Neural cell (in vitro differentiated cells): ENCODE results near the gene ZNF132. TPM values are rescaled to one million over a fixed set of nuclear protein-coding genes. Genes with fewer than 3 reads are reported as not detected.

Source experiments
- H2AFZ ChIP-seq: fragments of 200-600, 300-800 bp; sonication (generic), shearing (Covaris generic); 2 replicates; pipeline ENCODE4 v1.6.0; 2014; ENCODE audit warnings: low read depth, mild to moderate bottlenecking, antibody characterized with exemption, low read length, moderate library complexity
- H3F3A ChIP-seq: fragments of 200-600 bp; shearing (Covaris generic); 2 replicates; pipeline ENCODE4 v1.6.1; 2016; ENCODE audit warnings: mild to moderate bottlenecking, moderate library complexity, mixed read lengths, antibody characterized with exemption, low read length; ENCODE audit not compliant: insufficient read depth, poor library complexity, severe bottlenecking
- H3K27ac ChIP-seq: fragments of 200-600, 300-800 bp; sonication (generic), shearing (Covaris generic); 2 replicates; pipeline ENCODE4 v1.5.1; 2014; ENCODE audit warnings: mild to moderate bottlenecking, low read length, moderate library complexity
- H3K27me3 ChIP-seq: fragments of 300-800, 200-600 bp; sonication (generic), shearing (Covaris generic); 2 replicates; pipeline ENCODE4 v1.6.0; 2014; ENCODE audit warnings: mild to moderate bottlenecking, low read depth, low read length, moderate library complexity; ENCODE audit not compliant: insufficient read depth
- H3K36me3 ChIP-seq: fragments of 300-800, 200-600 bp; sonication (generic), shearing (Covaris generic); 2 replicates; pipeline ENCODE4 v1.5.1; 2014; ENCODE audit warnings: mild to moderate bottlenecking, antibody characterized with exemption, low read length, moderate library complexity; ENCODE audit not compliant: insufficient read depth
- H3K4me2 ChIP-seq: fragments of 300-800, 200-600 bp; sonication (generic), shearing (Covaris generic); 2 replicates; pipeline ENCODE4 v1.6.0; 2014; ENCODE audit warnings: mild to moderate bottlenecking, low read length
- H3K4me3 ChIP-seq: fragments of 300-800, 200-600 bp; sonication (generic), shearing (Covaris generic); 2 replicates; pipeline ENCODE4 v1.5.1; 2014; ENCODE audit warnings: mild to moderate bottlenecking, low read length, moderate library complexity
- H3K79me2 ChIP-seq: fragments of 200-600 bp; shearing (Covaris generic); replicated peaks from 2 replicates; pipeline ENCODE4 v1.6.0; 2014; ENCODE audit warnings: mild to moderate bottlenecking, low read length, moderate library complexity; ENCODE audit not compliant: insufficient read depth
- H3K9ac ChIP-seq: fragments of 300-800, 200-600 bp; sonication (generic), shearing (Covaris generic); 2 replicates; pipeline ENCODE4 v1.6.1; 2016; ENCODE audit warnings: mild to moderate bottlenecking, low read length, mixed read lengths
- H3K9me2 ChIP-seq: fragments of 200-600 bp; shearing (Covaris generic); 2 replicates; pipeline ENCODE4 v1.6.1; 2016; ENCODE audit warnings: mild to moderate bottlenecking, low read length, mixed read lengths; ENCODE audit not compliant: insufficient read depth
- H3K9me3 ChIP-seq: fragments of 200-600, 300-800 bp; sonication (generic), shearing (Covaris generic); 2 replicates; pipeline ENCODE4 v1.6.1; 2016; ENCODE audit warnings: mild to moderate bottlenecking, mixed run types, low read length, moderate library complexity, mixed read lengths
- H4K20me1 ChIP-seq: fragments of 200-600 bp; shearing (Covaris generic); 2 replicates; pipeline ENCODE4 v1.6.1; 2016; ENCODE audit warnings: mild to moderate bottlenecking, mixed run types; ENCODE audit not compliant: insufficient read depth
- CTCF ChIP-seq: fragments of 450-650 bp; IDR thresholded peaks from 2 replicates; pipeline ENCODE4 v1.5.1; 2014; ENCODE audit warnings: antibody characterized with exemption, mild to moderate bottlenecking, moderate library complexity; ENCODE audit not compliant: poor library complexity, severe bottlenecking
- EP300 ChIP-seq: fragments of 450-650 bp; conservative IDR thresholded peaks from 2 replicates; pipeline ENCODE4 v1.6.1; 2014; ENCODE audit warnings: antibody characterized with exemption, mild to moderate bottlenecking, moderate library complexity; ENCODE audit not compliant: poor library complexity, severe bottlenecking
- EZH2 ChIP-seq: fragments of 200-600, 300-800 bp; shearing (Covaris generic), sonication (generic); IDR thresholded peaks from 2 replicates; pipeline ENCODE4 v1.6.1; 2014; ENCODE audit warnings: antibody characterized with exemption, low read length, borderline replicate concordance, mild to moderate bottlenecking; ENCODE audit not compliant: insufficient read depth, poor library complexity, severe bottlenecking
- MXI1 ChIP-seq: fragments of 450-650 bp; conservative IDR thresholded peaks from 2 replicates; pipeline ENCODE4 v1.6.1; 2014; ENCODE audit warnings: antibody characterized with exemption, mild to moderate bottlenecking; ENCODE audit not compliant: poor library complexity, severe bottlenecking
- POLR2AphosphoS5 ChIP-seq: IDR thresholded peaks from 2 replicates; pipeline ENCODE4 v1.6.1; 2012
- RAD21 ChIP-seq: fragments of 450-650 bp; conservative IDR thresholded peaks from 2 replicates; pipeline ENCODE4 v1.6.1; 2014; ENCODE audit warnings: antibody characterized with exemption, mild to moderate bottlenecking, moderate library complexity
- REST ChIP-seq: IDR thresholded peaks from 2 replicates; pipeline ENCODE4 v1.6.1; 2012; ENCODE audit warnings: borderline replicate concordance
- SMC3 ChIP-seq: fragments of 450-650 bp; conservative IDR thresholded peaks from 2 replicates; pipeline ENCODE4 v1.6.1; 2014; ENCODE audit warnings: antibody characterized with exemption, mild to moderate bottlenecking, moderate library complexity; ENCODE audit not compliant: poor library complexity
- TAF1 ChIP-seq: IDR thresholded peaks from 2 replicates; pipeline ENCODE4 v1.6.1; 2012; ENCODE audit warnings: low read depth
- polyA plus RNA-seq: library from polyadenylated mRNA; depleted of rRNA; stranded (reverse); fragments of >200 nt; gene quantifications from 2 replicates; pipeline ENCODE4 v1.2.3, GENCODE V29; 2014

Gene ZNF132
- polyA plus RNA-seq, 1 donor from 2014 or later, result 0.77 TPM

GRCh38 chr19:58387338-58388174, 52.4 kb downstream of the ZNF132 start:
- peak overlapping the region; percentile 92 for H3K9ac ChIP-seq
- no peaks in the 10 kb centered on the region for H3K36me3 ChIP-seq
- peak overlapping the region; percentile 77 for H3K4me3 ChIP-seq
- H4K20me1 ChIP-seq, result no peaks in the 10 kb centered on the region
- peak overlapping the region; percentile 95 for H3K27ac ChIP-seq
- peaks cover 20% of the 10 kb centered on the region for H3K79me2 ChIP-seq
- peaks cover 4% of the 10 kb centered on the region for H3F3A ChIP-seq
- peak overlapping the region; percentile 89 for H3K4me2 ChIP-seq
- no peak for TF ChIP-seq TAF1
- TF ChIP-seq CTCF, result peak; percentile 29
- no peak for TF ChIP-seq EZH2
- no peaks in the 10 kb centered on the region for H3K9me3 ChIP-seq
- no peaks in the 10 kb centered on the region for H3K9me2 ChIP-seq
- H3K27me3 ChIP-seq, result no peaks in the 10 kb centered on the region
- no peak overlapping the region for H2AFZ ChIP-seq

- H2AFZ ChIP-seq, result peak within 1 kb of the TSS; percentile 78
- TF ChIP-seq MXI1 (peak; percentile 98), POLR2AphosphoS5 (peak; percentile 96), EP300 (peak; percentile 20), TAF1 (peak; percentile 99), REST (peak; percentile 98), CTCF (no peak), RAD21 (peak; percentile 27), SMC3 (no peak), EZH2 (no peak)
- no peaks in the 10 kb centered on the region for H3K9me3 ChIP-seq
- H4K20me1 ChIP-seq, result no peaks in the 10 kb centered on the region
- H3F3A ChIP-seq, result peaks cover 4% of the 10 kb centered on the region
- H3K9ac ChIP-seq, result peak within 1 kb of the TSS; percentile 92
- H3K27ac ChIP-seq, result peak within 1 kb of the TSS; percentile 95
- H3K4me2 ChIP-seq, result peak within 1 kb of the TSS; percentile 91
- no peaks in the 10 kb centered on the region for H3K27me3 ChIP-seq
- H3K4me3 ChIP-seq, result peak within 1 kb of the TSS; percentile 77
- H3K9me2 ChIP-seq, result no peaks in the 10 kb centered on the region
- peaks cover 20% of the 10 kb centered on the region for H3K79me2 ChIP-seq
- H3K36me3 ChIP-seq, result no peaks in the 10 kb centered on the region
These were observed 53.2 kb downstream of the ZNF132 start, which contains the start of gene RPS5 for GRCh38 chr19:58386576-58387337. Gene RPS5 (plus strand): TSS chr19:58387269. CDS start chr19:58388138, 869 bp downstream.
